Osteocyte (in vitro differentiated cells): ENCODE measurements around the gene LSM12. TPM values are rescaled to one million over a fixed set of nuclear protein-coding genes. Genes with fewer than 3 reads are reported as not detected.

Experiments used
- DNase-seq: peaks from one replicate; pipeline ENCODE4 v3.0.0; 2021; ENCODE audit warnings: mixed read lengths; ENCODE audit not compliant: unreplicated experiment; ENCODE audit errors: extremely low spot score
- H3K27ac Mint-ChIP-seq: one replicate; pipeline ENCODE4 v1.8.0; 2021; ENCODE audit warnings: mild to moderate bottlenecking, mixed read lengths; ENCODE audit not compliant: unreplicated experiment
- H3K27me3 Mint-ChIP-seq: one replicate; pipeline ENCODE4 v1.8.0; 2021; ENCODE audit warnings: mixed read lengths; ENCODE audit not compliant: unreplicated experiment
- H3K36me3 Mint-ChIP-seq: one replicate; pipeline ENCODE4 v1.8.0; 2021; ENCODE audit warnings: mixed read lengths; ENCODE audit not compliant: unreplicated experiment
- H3K4me1 Mint-ChIP-seq: one replicate; pipeline ENCODE4 v1.8.0; 2021; ENCODE audit warnings: mixed read lengths; ENCODE audit not compliant: unreplicated experiment
- H3K4me3 Mint-ChIP-seq: one replicate; pipeline ENCODE4 v1.8.0; 2021; ENCODE audit warnings: mild to moderate bottlenecking, moderate library complexity, mixed read lengths; ENCODE audit not compliant: unreplicated experiment
- H3K9me3 Mint-ChIP-seq: one replicate; pipeline ENCODE4 v1.8.0; 2021; ENCODE audit warnings: mixed read lengths; ENCODE audit not compliant: unreplicated experiment
- CTCF ChIP-seq: fragments of 200-600 bp; sonication (generic); IDR thresholded peaks from 2 replicates; pipeline ENCODE4 v1.5.0; 2021; ENCODE audit warnings: antibody characterized with exemption, mild to moderate bottlenecking, moderate library complexity
- total RNA-seq: library from RNA; stranded (reverse); gene quantifications from 2 replicates; pipeline ENCODE4 v1.2.1, GENCODE V29; 2021

The LSM12 gene
- total RNA-seq, 1 donor from 2014 or later, result 49.5 TPM

- Mint-ChIP-seq H3K4me1 (no peaks in the 10 kb centered on the region), H3K27me3 (no peaks in the 10 kb centered on the region), H3K36me3 (peaks cover 37% of the 10 kb centered on the region), H3K27ac (no peak overlapping the region), H3K9me3 (no peaks in the 10 kb centered on the region), H3K4me3 (no peak overlapping the region)
- no peak for DNase-seq
- no peak for TF ChIP-seq CTCF
Measured at GRCh38 chr17:44033861-44034408, 32.5 kb downstream of the LSM12 start.

GRCh38 chr17:44030482-44030881 lies 36.0 kb downstream of the LSM12 start:
- Mint-ChIP-seq H3K27me3 (no peaks in the 10 kb centered on the region), H3K36me3 (peaks cover 19% of the 10 kb centered on the region), H3K27ac (no peak overlapping the region), H3K9me3 (no peaks in the 10 kb centered on the region), H3K4me3 (no peak overlapping the region), H3K4me1 (no peaks in the 10 kb centered on the region)
- TF ChIP-seq CTCF, result no peak
- DNase-seq, result no peak

GRCh38 chr17:44029736-44030135 lies 36.7 kb downstream of the LSM12 start:
- no peaks in the 10 kb centered on the region for H3K9me3 Mint-ChIP-seq
- no peak for DNase-seq
- H3K4me3 Mint-ChIP-seq, result no peak overlapping the region
- peaks cover 19% of the 10 kb centered on the region for H3K36me3 Mint-ChIP-seq
- H3K27ac Mint-ChIP-seq, result no peak overlapping the region
- no peaks in the 10 kb centered on the region for H3K4me1 Mint-ChIP-seq
- H3K27me3 Mint-ChIP-seq, result no peaks in the 10 kb centered on the region
- TF ChIP-seq CTCF, result no peak

GRCh38 chr17:44024853-44025252 lies 41.6 kb downstream of the LSM12 start:
- no peak for TF ChIP-seq CTCF
- H3K4me1 Mint-ChIP-seq, result no peaks in the 10 kb centered on the region

GRCh38 chr17:44024271-44024663 lies 42.2 kb downstream of the LSM12 start:
- no peak overlapping the region for H3K27ac Mint-ChIP-seq
- DNase-seq, result no peak
- no peaks in the 10 kb centered on the region for H3K4me1 Mint-ChIP-seq
- no peak overlapping the region for H3K4me3 Mint-ChIP-seq
- no peaks in the 10 kb centered on the region for H3K27me3 Mint-ChIP-seq
- peaks cover 10% of the 10 kb centered on the region for H3K36me3 Mint-ChIP-seq
- no peak for TF ChIP-seq CTCF
- no peaks in the 10 kb centered on the region for H3K9me3 Mint-ChIP-seq

More at GRCh38 chr17:44024853-44025252, 41.6 kb downstream of the LSM12 start:
- no peak for DNase-seq
- no peaks in the 10 kb centered on the region for H3K27me3 Mint-ChIP-seq
- H3K9me3 Mint-ChIP-seq, result no peaks in the 10 kb centered on the region
- H3K36me3 Mint-ChIP-seq, result peaks cover 10% of the 10 kb centered on the region
- H3K27ac Mint-ChIP-seq, result no peak overlapping the region
- H3K4me3 Mint-ChIP-seq, result no peak overlapping the region
